IMR-90 (cell line): ENCODE data around the gene INPP5A. TPM values are rescaled to one million over a fixed set of nuclear protein-coding genes. Genes with fewer than 3 reads are reported as not detected.
"Not testable (repeated sequence)": the region's sequence is repeated elsewhere in the genome, so short reads cannot be mapped to it uniquely, and the experiment has no call there.

Source experiments
- ATAC-seq: fragments of 200-7000 bp; cut with Tn5 transposase; 2 replicates; pipeline ENCODE4 v1.9.1; 2020; ENCODE audit warnings: low read depth, mild to moderate bottlenecking, moderate library complexity
- BruUV-seq: library from RNA; stranded (reverse); fragments of 400-500 nt; replicated peaks from 2 replicates; lab custom pipeline; 2021; lab: Mats Ljungman, UMichigan
- CTCF ChIA-PET: fragments of 300-600 bp; formaldehyde crosslinking; extraction: SDS; loops from one replicate; lab custom pipeline; 2021; ENCODE audit warnings: antibody characterized with exemption; lab: Yijun Ruan, JAX
- POLR2A ChIA-PET: fragments of 300-600 bp; sonication (Branson Sonifier 250); formaldehyde crosslinking; loops from one replicate; lab custom pipeline; 2022; ENCODE audit warnings: antibody characterized with exemption; ENCODE audit not compliant: unreplicated experiment; lab: Charles Lee
- DNase-seq: peaks from one replicate; pipeline ENCODE4 v3.0.0; 2013
- H2AFZ ChIP-seq: replicated peaks from 2 replicates; pipeline ENCODE3; 2013; ENCODE audit warnings: low read length, mild to moderate bottlenecking; ENCODE audit not compliant: poor library complexity
- H2AK5ac ChIP-seq: 2 replicates; pipeline ENCODE4 v1.6.1; 2013; ENCODE audit warnings: low read depth, low read length, inconsistent platforms
- H2AK9ac ChIP-seq: replicated peaks from 2 replicates; pipeline ENCODE3; 2013; ENCODE audit warnings: mild to moderate bottlenecking, low read depth, low read length, moderate library complexity; ENCODE audit not compliant: poor library complexity
- H2BK120ac ChIP-seq: 2 replicates; pipeline ENCODE4 v1.6.1; 2013; ENCODE audit warnings: low read depth, low read length, inconsistent platforms
- H2BK15ac ChIP-seq: 3 replicates; pipeline ENCODE4 v1.6.1; 2013; ENCODE audit warnings: low read depth, low read length, inconsistent platforms
- H2BK20ac ChIP-seq: 2 replicates; pipeline ENCODE4 v1.6.1; 2013; ENCODE audit warnings: low read depth, mild to moderate bottlenecking, inconsistent platforms, low read length, moderate library complexity
- H2BK5ac ChIP-seq: 2 replicates; pipeline ENCODE4 v1.6.1; 2013; ENCODE audit warnings: mild to moderate bottlenecking, low read depth, low read length, inconsistent platforms; ENCODE audit not compliant: poor library complexity, severe bottlenecking
- H3K14ac ChIP-seq: replicated peaks from 2 replicates; pipeline ENCODE4 v1.6.1; 2013; ENCODE audit warnings: low read depth, low read length, inconsistent platforms
- H3K18ac ChIP-seq: 2 replicates; pipeline ENCODE4 v1.6.1; 2013; ENCODE audit warnings: low read depth, low read length, control low read depth
- H3K23ac ChIP-seq: 2 replicates; pipeline ENCODE4 v1.6.1; 2013; ENCODE audit warnings: low read depth, low read length, inconsistent platforms
- H3K27ac ChIP-seq: 2 replicates; pipeline ENCODE4 v1.5.1; 2013; ENCODE audit warnings: mild to moderate bottlenecking, control low read depth, low read length; ENCODE audit not compliant: insufficient read depth
- H3K27me3 ChIP-seq: 2 replicates; pipeline ENCODE4 v1.6.1; 2013; ENCODE audit warnings: low read length; ENCODE audit not compliant: control insufficient read depth, insufficient read depth
- H3K36me3 ChIP-seq: 2 replicates; pipeline ENCODE4 v1.6.1; 2013; ENCODE audit warnings: low read length, mixed read lengths; ENCODE audit not compliant: control insufficient read depth, insufficient read depth
- H3K4ac ChIP-seq: 2 replicates; pipeline ENCODE4 v1.6.1; 2013; ENCODE audit warnings: low read depth, low read length, inconsistent platforms
- H3K4me1 ChIP-seq: 2 replicates; pipeline ENCODE4 v1.6.1; 2013; ENCODE audit warnings: low read length, mixed read lengths; ENCODE audit not compliant: control insufficient read depth, insufficient read depth
- H3K4me2 ChIP-seq: 2 replicates; pipeline ENCODE4 v1.6.1; 2013; ENCODE audit warnings: low read depth, mild to moderate bottlenecking, control low read depth, low read length, moderate library complexity
- H3K4me3 ChIP-seq: 2 replicates; pipeline ENCODE4 v1.5.1; 2013; ENCODE audit warnings: low read depth, mild to moderate bottlenecking, control low read depth, low read length, moderate library complexity; ENCODE audit not compliant: insufficient read depth
- H3K56ac ChIP-seq: 2 replicates; pipeline ENCODE4 v1.6.1; 2013; ENCODE audit warnings: low read length, inconsistent platforms; ENCODE audit not compliant: insufficient read depth; ENCODE audit errors: extremely low read depth
- H3K79me1 ChIP-seq, 2 experiments: 2 replicates each; pipeline ENCODE4 v1.6.1; 2013; ENCODE audit warnings: low read length in 2 of 2, inconsistent platforms in 1 of 2, low read depth in 1 of 2
- H3K9ac ChIP-seq: 2 replicates; pipeline ENCODE4 v1.6.1; 2013; ENCODE audit warnings: low read depth, low read length, control low read depth
- H3K9me1 ChIP-seq: 2 replicates; pipeline ENCODE4 v1.6.1; 2013; ENCODE audit warnings: low read length, inconsistent platforms; ENCODE audit not compliant: insufficient read depth
- H3K9me3 ChIP-seq: 2 replicates; pipeline ENCODE4 v1.6.1; 2013; ENCODE audit warnings: low read length; ENCODE audit not compliant: control insufficient read depth, insufficient read depth
- H4K20me1 ChIP-seq: 2 replicates; pipeline ENCODE4 v1.6.1; 2013; ENCODE audit warnings: low read length, inconsistent platforms; ENCODE audit not compliant: insufficient read depth
- H4K5ac ChIP-seq: 2 replicates; pipeline ENCODE4 v1.6.1; 2013; ENCODE audit warnings: mild to moderate bottlenecking, low read depth, low read length, control low read depth
- H4K8ac ChIP-seq, 2 experiments: 2 replicates each; pipeline ENCODE4 v1.6.1; 2013; ENCODE audit warnings: low read depth in 2 of 2, low read length in 2 of 2, control low read depth in 1 of 2, inconsistent platforms in 1 of 2
- H4K91ac ChIP-seq: 2 replicates; pipeline ENCODE4 v1.6.1; 2013; ENCODE audit warnings: low read depth, low read length, inconsistent platforms; ENCODE audit not compliant: insufficient read depth
- WGBS, 2 experiments: methylation state at CpG; one replicate each; pipeline versions ENCODE4 v1.1.5 to v1.1.7; 2013; ENCODE audit warnings: missing lambda C conversion rate in 2 of 2; ENCODE audit not compliant: insufficient read length in 1 of 2; ENCODE audit errors: extremely low coverage in 2 of 2; 5-methylcytosine and 5-hydroxymethylcytosine counted together
- dilution Hi-C: fragments of 300-500 bp; cut with HindIII; formaldehyde crosslinking; loops from one replicate; pipeline ENCODE4 v1.14.3; 2018; ENCODE audit warnings: low sequenced_read_pairs; ENCODE audit not compliant: unreplicated experiment
- in situ Hi-C: fragments of 300-500 bp; cut with MboI; formaldehyde crosslinking; loops from 3 replicates; pipeline ENCODE4 v1.14.3; 2019; ENCODE audit warnings: low sequenced_read_pairs, inconsistent platforms, mixed read lengths
- intact Hi-C: fragments of 100-400 bp; cut with micrococcal nuclease; formaldehyde crosslinking; loops from 2 replicates; pipeline ENCODE4 v1.10.0; 2022
- polyA plus RNA-seq, 3 experiments: library from polyadenylated mRNA; depleted of rRNA; stranded (reverse); fragments of >200 nt; gene quantifications; 2 replicates each; pipeline ENCODE4 v1.2.3, GENCODE V29; 2012; ENCODE audit warnings: low replicate concordance in 1 of 3
- total RNA-seq: library from RNA; depleted of rRNA; stranded (reverse); fragments of >200 nt; gene quantifications from 2 replicates; pipeline ENCODE4 v1.2.3, GENCODE V29; 2012

INPP5A gene
- total and polyA plus RNA-seq, 2 of the 4 experiments (the other 2 are of a cell fraction): 21.4 to 36.7 TPM

DNA sequence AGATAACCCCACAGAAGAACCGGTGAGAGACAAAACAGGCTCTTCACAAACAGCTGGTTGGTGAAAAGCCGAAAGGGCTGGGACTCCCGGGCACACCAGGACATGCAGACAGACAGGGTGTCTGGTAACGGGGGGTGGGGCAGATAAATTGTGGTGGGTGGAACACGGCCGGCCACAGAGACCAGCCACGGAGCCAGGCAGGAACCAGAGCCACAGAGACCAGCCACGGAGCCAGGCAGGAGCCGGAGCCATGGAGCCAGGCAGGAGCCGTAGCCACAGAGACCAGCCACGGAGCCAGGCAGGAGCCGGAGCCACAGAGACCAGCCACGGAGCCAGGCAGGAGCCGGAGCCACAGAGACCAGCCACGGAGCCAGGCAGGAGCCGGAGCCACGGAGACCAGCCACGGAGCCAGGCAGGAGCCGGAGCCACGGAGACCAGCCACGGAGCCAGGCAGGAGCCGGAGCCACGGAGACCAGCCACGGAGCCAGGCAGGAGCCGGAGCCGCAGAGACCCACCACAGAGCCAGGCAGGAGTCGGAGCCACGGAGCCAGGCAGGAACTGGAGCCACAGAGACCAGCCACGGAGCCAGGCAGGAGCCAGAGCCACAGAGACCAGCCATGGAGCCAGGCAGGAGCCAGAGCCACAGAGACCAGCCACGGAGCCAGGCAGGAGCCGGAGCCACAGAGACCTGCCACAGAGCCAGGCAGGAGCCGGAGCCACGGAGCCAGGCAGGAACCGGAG, 288.4 kb downstream of the INPP5A start:
- WGBS, 2 experiments: 87% methylated on average over 19 of the region's 34 CpGs; no CpG with 5 or more reads in 1 of the 2 experiments
- H3K56ac ChIP-seq, H3K9me1 ChIP-seq, BruUV-seq, H4K5ac ChIP-seq, H3K18ac ChIP-seq, H4K20me1 ChIP-seq, H3K4me3 ChIP-seq, H3K4me1 ChIP-seq, H4K8ac ChIP-seq, H2AK5ac ChIP-seq, ATAC-seq, H3K36me3 ChIP-seq, H2BK120ac ChIP-seq, CTCF ChIA-PET, POLR2A ChIA-PET, H4K91ac ChIP-seq, in situ Hi-C loops, intact Hi-C loops, H3K14ac ChIP-seq, H2AK9ac ChIP-seq, H3K27me3 ChIP-seq, H2AFZ ChIP-seq, H3K23ac ChIP-seq, dilution Hi-C loops, H2BK20ac ChIP-seq, H2BK15ac ChIP-seq, H3K9ac ChIP-seq, H3K4me2 ChIP-seq, DNase-seq, H3K27ac ChIP-seq, H2BK5ac ChIP-seq, H3K9me3 ChIP-seq, H3K79me1 ChIP-seq, H3K4ac ChIP-seq: not testable (repeated sequence)
